ENCODE measurements around the gene MGMT. TPM values are rescaled to one million over a fixed set of nuclear protein-coding genes. Genes with fewer than 3 reads are reported as not detected.

The MGMT gene
- total RNA-seq, 1 donor from 2014 or later: 51.4 TPM

DNA sequence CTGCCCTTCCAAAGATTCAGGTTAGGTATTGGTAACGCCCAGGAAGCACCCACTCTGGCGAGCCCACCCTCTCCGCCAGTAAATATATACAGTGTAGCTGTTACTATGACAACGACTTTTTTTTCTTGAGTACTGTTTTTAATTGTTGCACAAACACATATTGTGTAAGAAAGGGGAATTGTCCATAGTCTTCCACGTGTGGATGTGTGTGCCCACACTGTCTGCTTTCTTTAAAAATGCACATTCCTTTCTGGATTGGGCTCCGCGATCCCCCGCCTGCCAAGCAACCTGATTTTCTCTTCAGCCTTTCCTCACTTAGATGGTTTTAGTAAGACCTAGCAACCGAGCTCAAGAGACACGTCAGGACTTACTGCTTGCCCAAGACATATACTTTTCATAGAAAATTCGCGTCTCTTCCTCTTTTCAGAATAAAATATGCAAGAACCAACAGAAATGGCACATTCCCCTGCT lies 249.2 kb downstream of the MGMT start:
- TF ChIP-seq, protein P1, sequence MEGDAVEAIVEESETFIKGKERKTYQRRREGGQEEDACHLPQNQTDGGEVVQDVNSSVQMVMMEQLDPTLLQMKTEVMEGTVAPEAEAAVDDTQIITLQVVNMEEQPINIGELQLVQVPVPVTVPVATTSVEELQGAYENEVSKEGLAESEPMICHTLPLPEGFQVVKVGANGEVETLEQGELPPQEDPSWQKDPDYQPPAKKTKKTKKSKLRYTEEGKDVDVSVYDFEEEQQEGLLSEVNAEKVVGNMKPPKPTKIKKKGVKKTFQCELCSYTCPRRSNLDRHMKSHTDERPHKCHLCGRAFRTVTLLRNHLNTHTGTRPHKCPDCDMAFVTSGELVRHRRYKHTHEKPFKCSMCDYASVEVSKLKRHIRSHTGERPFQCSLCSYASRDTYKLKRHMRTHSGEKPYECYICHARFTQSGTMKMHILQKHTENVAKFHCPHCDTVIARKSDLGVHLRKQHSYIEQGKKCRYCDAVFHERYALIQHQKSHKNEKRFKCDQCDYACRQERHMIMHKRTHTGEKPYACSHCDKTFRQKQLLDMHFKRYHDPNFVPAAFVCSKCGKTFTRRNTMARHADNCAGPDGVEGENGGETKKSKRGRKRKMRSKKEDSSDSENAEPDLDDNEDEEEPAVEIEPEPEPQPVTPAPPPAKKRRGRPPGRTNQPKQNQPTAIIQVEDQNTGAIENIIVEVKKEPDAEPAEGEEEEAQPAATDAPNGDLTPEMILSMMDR (conservative IDR thresholded peaks at IDR 0.05; ENCODE audit: low read depth, low read length): no peak
- no peak overlapping the region for H3K4me3 ChIP-seq (ENCODE audit: low read depth, low read length)
- DNase-seq (ENCODE audit: low read depth): no peak

DNA sequence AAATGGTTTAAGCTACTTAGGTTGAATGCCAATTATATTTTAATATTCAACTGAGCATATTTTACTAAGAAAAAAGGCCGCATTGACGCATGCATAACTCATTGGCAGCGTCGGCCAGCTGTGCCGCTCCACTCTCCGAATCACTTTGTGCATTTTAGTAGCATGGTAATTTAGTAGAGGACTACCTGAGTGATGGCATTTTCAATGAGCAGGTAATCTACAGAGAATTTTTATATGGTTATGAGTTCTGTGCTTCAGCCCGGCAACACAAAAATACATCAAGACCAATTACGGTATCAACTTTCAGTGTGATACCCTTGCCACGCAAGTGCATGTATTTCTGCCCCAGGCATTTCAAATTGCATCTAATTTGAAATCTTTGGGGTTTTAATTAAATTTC lies 249.8 kb downstream of the MGMT start:
- TF ChIP-seq, protein P1 (conservative IDR thresholded peaks at IDR 0.05; ENCODE audit: low read depth, low read length): no peak
- no peak overlapping the region for H3K4me3 ChIP-seq (ENCODE audit: low read depth, low read length)
- DNase-seq (ENCODE audit: low read depth): no peak

DNA sequence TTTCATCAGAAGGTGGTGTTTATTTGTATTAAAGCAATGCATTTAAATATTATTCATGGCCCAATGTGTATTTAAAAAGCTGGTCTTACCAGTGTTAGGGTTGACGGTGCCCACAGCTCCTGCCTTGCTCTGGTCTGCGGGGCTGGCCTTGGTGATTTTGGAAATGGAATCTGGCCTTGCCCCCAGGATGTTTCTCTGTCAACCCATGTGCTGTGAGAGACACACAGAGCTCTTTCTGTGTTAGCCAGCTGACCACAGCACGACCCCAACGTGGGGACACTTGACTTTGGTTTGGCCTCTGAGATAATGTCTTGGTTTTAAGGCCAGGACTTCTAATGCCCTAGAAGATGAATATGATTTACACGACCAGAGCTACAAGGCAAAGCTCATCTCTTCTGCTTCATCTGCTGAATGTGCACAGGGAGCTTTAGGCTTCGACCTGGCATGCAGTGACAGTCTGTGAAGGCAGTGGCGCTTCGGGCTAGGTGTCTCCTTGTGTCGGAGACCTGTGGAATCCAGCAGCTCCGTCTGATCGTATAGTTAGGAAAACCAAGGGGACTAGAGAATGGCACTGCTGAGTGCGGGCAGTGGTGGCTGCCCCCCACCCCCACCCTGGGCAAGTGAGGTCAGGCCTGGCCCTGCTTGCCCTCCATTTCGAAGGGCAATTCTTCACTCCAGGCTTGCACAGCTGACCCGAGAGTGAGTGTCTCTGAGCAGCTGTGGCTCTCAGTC lies 250.9 kb downstream of the MGMT start:
- DNase-seq (ENCODE audit: low read depth): no peak
- H3K4me3 ChIP-seq (ENCODE audit: low read depth, low read length): no peak overlapping the region
- TF ChIP-seq, protein P1 (conservative IDR thresholded peaks at IDR 0.05; ENCODE audit: low read depth, low read length): no peak

DNA sequence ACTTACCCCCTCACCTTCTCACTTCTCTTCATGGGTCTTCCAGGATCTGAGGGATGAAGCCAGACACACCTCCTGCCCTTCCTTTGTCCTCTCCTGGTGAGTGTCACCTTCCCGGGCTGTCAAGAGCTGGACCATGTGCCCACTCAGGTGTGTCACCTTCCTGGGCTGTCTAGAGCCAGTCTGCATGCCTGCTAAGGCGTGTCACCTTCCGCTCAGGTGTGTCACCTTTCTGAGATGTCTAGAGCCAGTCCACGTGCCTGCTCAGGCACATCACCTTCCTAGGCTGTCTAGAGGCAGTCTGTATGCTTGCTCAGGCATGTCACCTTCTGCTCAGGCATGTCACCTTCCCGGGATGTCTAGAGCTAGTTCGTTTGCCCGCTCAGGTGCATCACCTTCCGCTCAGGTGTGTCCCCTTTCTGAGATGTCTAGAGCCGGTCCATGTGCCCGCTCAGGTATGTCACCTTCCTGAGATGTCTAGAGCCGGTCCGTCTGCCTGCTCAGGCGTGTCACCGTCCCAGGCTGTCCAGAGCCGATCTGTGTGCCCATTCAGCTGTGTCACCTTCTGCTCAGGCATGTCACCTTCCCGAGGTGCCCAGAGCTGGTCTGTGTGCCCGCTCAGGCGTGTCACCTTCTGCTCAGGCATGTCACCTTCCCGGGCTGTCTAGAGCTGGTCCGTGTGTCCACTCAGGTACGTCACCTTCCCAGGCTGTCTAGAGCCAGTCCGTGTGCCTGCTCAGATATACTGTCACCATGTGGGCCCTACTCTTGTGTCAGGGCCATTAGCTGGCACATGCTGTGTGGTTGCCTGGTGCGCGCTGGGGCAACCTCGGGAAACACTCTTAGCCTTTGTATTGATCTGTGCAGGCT lies 251.7 kb downstream of the MGMT start:
- TF ChIP-seq, protein P1 (conservative IDR thresholded peaks at IDR 0.05; ENCODE audit: low read depth, low read length): no peak
- DNase-seq (ENCODE audit: low read depth): no peak

DNA sequence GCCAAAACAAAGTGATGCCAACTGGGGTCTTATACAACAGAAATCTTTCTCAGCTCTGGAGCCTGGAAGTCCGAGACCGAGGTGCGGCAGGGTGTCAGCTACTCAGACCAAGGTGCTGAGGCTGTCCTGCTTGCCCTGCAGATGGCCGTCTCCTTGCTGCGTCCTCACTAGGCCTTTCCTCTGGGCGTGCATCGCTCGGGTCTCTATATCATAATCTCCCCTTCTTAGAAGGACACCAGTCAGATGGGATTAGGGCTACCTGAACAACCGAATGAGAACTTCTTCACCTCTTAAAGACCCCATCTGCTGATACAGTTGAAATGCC lies 252.3 kb downstream of the MGMT start:
- no peak overlapping the region for H3K4me3 ChIP-seq (ENCODE audit: low read depth, low read length)
- TF ChIP-seq, protein P1 (conservative IDR thresholded peaks at IDR 0.05; ENCODE audit: low read depth, low read length): no peak
- no peak for DNase-seq (ENCODE audit: low read depth)

More for the DNA sequence above, 251.7 kb downstream of the MGMT start:
- H3K4me3 ChIP-seq (ENCODE audit: low read depth, low read length): no peak overlapping the region

DNA sequence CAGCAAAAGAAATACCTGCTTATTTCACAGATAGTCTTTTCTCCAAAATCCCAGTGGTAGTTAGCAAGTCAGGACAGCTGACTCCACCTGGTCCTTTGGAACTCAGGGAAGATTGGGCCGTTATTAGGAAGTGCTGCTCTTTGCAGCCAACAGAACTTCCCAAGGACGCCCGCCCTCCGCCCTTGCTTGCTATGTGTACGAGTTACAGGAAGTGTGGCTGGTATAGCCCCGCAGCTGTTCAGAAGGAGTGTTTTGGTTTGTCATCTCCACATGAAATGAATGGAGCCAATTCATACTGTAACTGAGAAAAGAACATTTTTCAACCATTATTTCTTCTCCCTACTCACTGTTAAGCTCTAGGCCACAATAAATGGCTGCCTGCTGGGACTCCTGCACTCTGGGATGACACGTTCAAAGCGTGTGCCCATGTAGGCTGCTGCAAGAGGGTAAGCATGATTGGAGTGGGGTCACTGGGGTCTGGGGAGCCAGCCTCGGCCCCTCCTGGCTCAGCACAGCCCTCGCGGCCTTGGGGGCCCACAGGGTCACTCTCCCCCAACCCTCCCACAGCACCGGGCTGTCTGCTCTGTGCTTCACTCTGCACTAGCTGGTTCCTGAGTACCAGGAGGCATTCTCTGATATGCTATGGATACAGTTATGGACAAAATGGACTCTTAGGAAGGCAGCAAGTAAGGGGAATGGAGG lies 253.0 kb downstream of the MGMT start:
- H3K4me3 ChIP-seq (ENCODE audit: low read depth, low read length): no peak overlapping the region
- DNase-seq (ENCODE audit: low read depth): no peak
- TF ChIP-seq, protein P1 (conservative IDR thresholded peaks at IDR 0.05; ENCODE audit: low read depth, low read length): no peak

Data from epithelial cell of proximal tubule (primary cell).